Sigmoid colon (tissue), 7 donors: ENCODE data around the gene PODXL2. TPM values are rescaled to one million over a fixed set of nuclear protein-coding genes. Genes with fewer than 3 reads are reported as not detected.

Experiments used
- DNase-seq: peaks from one replicate; pipeline ENCODE4 v3.0.0-alpha.2; 2019
- H3K27ac ChIP-seq, 4 donors: fragments of 200-600 bp; sonication (generic); one replicate each; pipeline ENCODE4 v1.5.1; 2016 to 2019; ENCODE audit warnings: mild to moderate bottlenecking in 1 of 4
- H3K27me3 ChIP-seq, 3 donors: fragments of 200-600 bp; sonication (generic); one replicate each; pipeline ENCODE4 v1.5.1; 2019; ENCODE audit warnings: mild to moderate bottlenecking in 1 of 3
- H3K36me3 ChIP-seq, 4 donors: fragments of 200-600 bp; sonication (generic); one replicate each; pipeline ENCODE4 v1.5.1; 2016 to 2019
- H3K4me1 ChIP-seq, 4 donors: fragments of 200-600 bp; sonication (generic); one replicate each; pipeline ENCODE4 v1.5.1; 2017 to 2019
- H3K4me3 ChIP-seq, 4 donors: fragments of 200-600 bp; sonication (generic); one replicate each; pipeline ENCODE4 v1.5.1; 2017 to 2019; ENCODE audit warnings: mild to moderate bottlenecking in 2 of 4, moderate library complexity in 1 of 4
- H3K9me3 ChIP-seq, 4 donors: fragments of 200-600 bp in 3 of 4; sonication (generic) in 3 of 4; one replicate each; pipeline versions ENCODE4 v1.5.1 to v1.6.1; 2013 to 2019
- CTCF ChIP-seq, 4 experiments: fragments of 450-650 bp in 3 of 4; fragments of 200-600 bp in 1 of 4; IDR thresholded peaks; one replicate each; pipeline ENCODE4 v1.5.1; 2016 to 2019; ENCODE audit warnings: antibody characterized with exemption in 4 of 4, mild to moderate bottlenecking in 3 of 4, moderate library complexity in 2 of 4
- EP300 ChIP-seq, 4 donors: sonication (generic); formaldehyde crosslinking; IDR thresholded peaks; one replicate each; pipeline ENCODE4 v1.6.1; 2017; ENCODE audit warnings: antibody characterized with exemption in 4 of 4
- POLR2A ChIP-seq, 2 donors: fragments of 450-650 bp; IDR thresholded peaks; one replicate each; pipeline ENCODE4 v1.6.1; 2016; ENCODE audit warnings: antibody characterized with exemption in 2 of 2, mild to moderate bottlenecking in 2 of 2, moderate library complexity in 2 of 2
- POLR2AphosphoS5 ChIP-seq, 4 donors: sonication (generic); formaldehyde crosslinking; IDR thresholded peaks; one replicate each; pipeline ENCODE4 v1.6.1; 2017; ENCODE audit warnings: antibody characterized with exemption in 4 of 4
- WGBS, 2 donors: extraction: QIAGEN DNeasy Blood & Tissue Kit; methylation state at CpG; one replicate each; pipeline ENCODE4 v1.1.7; 2013; 5-methylcytosine and 5-hydroxymethylcytosine counted together
- intact Hi-C: fragments of 100-400 bp; cut with DNase I; formaldehyde crosslinking; loops from one replicate; pipeline ENCODE4 v1.15.1; 2023
- polyA plus RNA-seq, 3 donors: library from polyadenylated mRNA; stranded (reverse); fragments of 200-250 nt; gene quantifications; one replicate each; pipeline ENCODE4 v1.2.3, GENCODE V29; 2013
- total RNA-seq, 4 donors: library from RNA; depleted of rRNA; stranded (reverse); fragments of >200 nt; gene quantifications; one replicate each; pipeline ENCODE4 v1.1.0, GENCODE V29; 2016
- donor health status: healthy with polysubstance abuse.
- donor health status: Bipolar disorder and iron deficiency.
- donor health status: healthy.

PODXL2 gene
- total and polyA plus RNA-seq, 7 donors, result 2.0 to 16.7 (median 2.8) TPM

- Histone ChIP-seq H3K4me3 (peak overlapping the region; percentile 9 to 58 (median 46)), H3K27me3 (peaks cover 0 to 4% (median 0%) of the 10 kb centered on the region in 3 donors), H3K4me1 (peaks cover 0 to 12% (median 11%) of the 10 kb centered on the region in 4 donors), H3K27ac (no peak overlapping the region), H3K9me3 (no peaks in the 10 kb centered on the region), H3K36me3 (no peaks in the 10 kb centered on the region)
- no peak for TF ChIP-seq EP300 (IDR thresholded peaks at IDR 0.05)
- TF ChIP-seq POLR2A (IDR thresholded peaks at IDR 0.05), result no peak
- TF ChIP-seq CTCF (IDR thresholded peaks at IDR 0.05), result no peak
- TF ChIP-seq POLR2AphosphoS5 (IDR thresholded peaks at IDR 0.05), result no peak
- intact Hi-C loops, result no loop called here
- 5 to 16% methylated on average over 65 of the region's 65 CpGs for WGBS, 2 donors
- no peak for DNase-seq
Observed at GRCh38 chr3:127629467-127630403, 750 bp downstream of the PODXL2 start.

DNA sequence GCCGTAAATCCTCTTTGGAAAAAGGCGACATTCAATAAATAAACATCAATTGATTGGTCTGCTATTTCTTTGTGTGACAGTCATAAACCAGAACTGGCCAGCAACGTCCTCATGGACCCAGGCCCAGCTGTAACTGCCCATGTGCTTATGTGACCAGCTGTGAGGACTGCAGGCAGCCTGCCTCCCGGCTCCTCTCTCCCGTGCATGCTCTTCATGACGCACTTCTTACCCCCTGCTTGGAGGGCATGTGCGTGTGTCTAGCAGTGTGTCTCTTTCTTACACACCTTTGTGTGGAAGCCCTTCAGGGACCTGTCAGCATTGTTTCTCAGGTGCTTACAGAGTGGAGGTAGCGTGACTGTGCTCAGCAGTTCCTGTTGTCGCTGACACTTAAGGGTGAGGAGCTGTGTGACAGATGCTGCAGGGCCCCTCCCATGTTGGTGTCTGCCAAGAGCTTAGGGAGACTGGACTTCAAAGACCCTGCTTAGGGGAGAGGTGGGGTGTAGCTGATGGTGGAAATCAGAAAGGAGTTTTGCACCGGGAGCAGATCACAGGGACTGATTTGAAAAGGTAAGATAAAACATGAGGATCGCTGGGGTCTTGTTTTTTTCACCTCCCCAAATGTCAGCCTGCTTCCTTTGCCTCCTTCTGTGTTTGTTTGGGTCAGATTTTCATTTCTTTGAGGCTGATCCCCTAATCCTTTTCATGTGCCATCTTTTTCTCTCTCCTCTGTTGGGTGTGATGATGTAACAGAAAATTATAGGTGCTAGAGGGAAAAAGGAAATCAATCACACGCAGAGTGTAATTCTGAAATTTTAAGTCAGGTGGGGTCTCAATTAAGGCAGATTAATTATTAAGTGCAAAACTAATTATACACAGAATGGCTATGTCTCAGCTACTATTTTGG lies 2.1 kb downstream of the PODXL2 start:
- DNase-seq, result no peak
- H3K4me3 ChIP-seq, result no peak overlapping the region
- WGBS, 2 donors, result 84 to 88% methylated on average over 12 of the region's 12 CpGs
- H3K36me3 ChIP-seq, result no peaks in the 10 kb centered on the region
- no peak overlapping the region for H3K27ac ChIP-seq
- intact Hi-C loops, result no loop called here
- peaks cover 0 to 4% (median 0%) of the 10 kb centered on the region in 3 donors for H3K27me3 ChIP-seq
- peaks cover 0 to 12% (median 11%) of the 10 kb centered on the region in 4 donors for H3K4me1 ChIP-seq
- no peak for TF ChIP-seq POLR2A (IDR thresholded peaks at IDR 0.05)
- no peak for TF ChIP-seq EP300 (IDR thresholded peaks at IDR 0.05)
- no peak for TF ChIP-seq POLR2AphosphoS5 (IDR thresholded peaks at IDR 0.05)
- no peak for TF ChIP-seq CTCF (IDR thresholded peaks at IDR 0.05)
- no peaks in the 10 kb centered on the region for H3K9me3 ChIP-seq

GRCh38 chr3:127632035-127632820 lies 3.2 kb downstream of the PODXL2 start:
- DNase-seq, result no peak
- intact Hi-C loops, result no loop called here
- Histone ChIP-seq H3K27me3 (peaks cover 0 to 4% (median 0%) of the 10 kb centered on the region in 3 donors), H3K9me3 (no peaks in the 10 kb centered on the region), H3K4me1 (peaks cover 0 to 12% (median 11%) of the 10 kb centered on the region in 4 donors), H3K36me3 (no peaks in the 10 kb centered on the region), H3K27ac (no peak overlapping the region), H3K4me3 (no peak overlapping the region)
- no peak for TF ChIP-seq POLR2A (IDR thresholded peaks at IDR 0.05)
- WGBS, 2 donors, result 85 to 89% methylated on average over 8 of the region's 8 CpGs

DNA sequence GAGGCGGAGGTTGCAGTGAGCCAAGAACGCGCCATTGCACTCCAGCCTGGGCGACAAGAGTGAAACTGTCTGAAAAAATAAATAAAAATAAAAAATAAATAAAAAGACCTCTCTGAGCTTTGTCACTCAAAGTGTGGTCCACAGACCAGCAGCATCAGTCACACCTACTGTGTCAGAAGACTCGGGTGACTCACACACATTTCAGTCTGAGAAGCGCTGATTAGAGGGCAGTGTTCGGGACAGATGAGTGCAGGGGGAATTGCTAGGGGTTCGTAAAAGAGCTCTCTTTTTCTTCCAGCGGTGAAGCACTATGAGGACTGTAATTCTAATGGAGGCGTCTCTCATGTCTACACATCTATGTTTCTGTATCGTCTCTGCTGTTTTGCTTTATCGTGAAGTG lies 5.7 kb downstream of the PODXL2 start:
- Histone ChIP-seq H3K27me3 (peaks cover 0 to 4% (median 0%) of the 10 kb centered on the region in 3 donors), H3K36me3 (no peaks in the 10 kb centered on the region), H3K4me3 (no peak overlapping the region), H3K9me3 (no peaks in the 10 kb centered on the region), H3K27ac (no peak overlapping the region), H3K4me1 (peaks cover 0 to 8% (median 7%) of the 10 kb centered on the region in 4 donors)
- WGBS, 2 donors, result 94 to 95% methylated on average over 12 of the region's 12 CpGs
- intact Hi-C loops, result no loop called here
- TF ChIP-seq POLR2A (IDR thresholded peaks at IDR 0.05) (no peak), EP300 (IDR thresholded peaks at IDR 0.05) (no peak), POLR2AphosphoS5 (IDR thresholded peaks at IDR 0.05) (no peak), CTCF (IDR thresholded peaks at IDR 0.05) (no peak)
- peak; percentile 11 for DNase-seq
